GM04503 (cell line): ENCODE results near the gene POLN.

Experiments
- DNase-seq: peaks from one replicate; pipeline ENCODE4 v3.0.0-alpha.2; 2012; ENCODE audit warnings: low read depth

POLN gene

DNA sequence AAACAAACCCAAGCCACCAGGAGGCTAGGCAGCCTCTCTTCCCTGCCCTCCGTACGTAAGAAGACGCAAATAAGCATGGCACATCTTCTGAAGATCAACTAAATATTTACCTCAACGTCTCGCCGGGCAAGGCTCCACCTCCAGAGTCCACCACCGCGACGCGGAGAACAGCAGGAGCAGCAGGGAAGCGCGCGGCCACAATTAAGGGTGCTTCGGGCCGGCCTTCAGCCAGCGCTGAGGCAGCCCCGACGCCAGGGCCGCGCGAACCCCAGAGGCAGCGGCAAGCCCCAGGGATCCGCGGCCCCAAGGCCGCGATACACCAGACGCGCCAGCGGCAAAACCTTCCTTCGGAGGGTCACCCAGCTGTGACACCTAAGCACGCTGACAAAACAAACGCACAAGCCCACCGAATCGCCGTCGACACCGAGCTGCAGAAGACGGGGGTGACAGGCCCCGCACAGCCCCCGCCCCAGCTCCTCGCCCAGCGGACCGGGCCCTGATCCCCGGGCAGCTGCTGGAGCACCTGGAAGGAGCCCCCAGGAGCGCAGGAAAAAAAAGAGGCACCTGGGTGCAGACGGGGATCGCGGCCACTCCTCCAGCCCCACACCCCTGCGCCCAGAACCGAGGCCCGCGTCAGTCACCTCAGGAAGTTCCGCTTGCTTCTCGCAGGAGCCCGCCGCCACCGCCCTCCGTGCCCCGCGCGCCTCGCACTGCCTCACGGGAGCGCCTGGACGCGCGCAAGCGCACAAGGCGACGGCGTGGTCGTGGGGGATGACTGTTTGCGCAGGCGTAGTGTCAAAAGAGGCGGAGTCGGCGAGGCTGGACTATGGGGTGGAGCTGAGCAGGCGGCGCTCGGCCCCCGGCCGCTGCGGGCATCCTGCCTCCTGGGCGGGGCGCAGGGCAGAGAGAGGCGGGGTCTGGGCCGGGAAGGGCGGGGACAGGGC, at the start of gene POLN, which contains the start of gene HAUS3:
POLN (minus strand) TSS at position 712 of the 944 bp plus-strand sequence. CDS start 12,890 bp downstream, outside the sequence.
HAUS3 (minus strand) TSS at position 712 of the 944 bp plus-strand sequence. CDS start 1,175 bp downstream, outside the sequence.
- DNase-seq = peak; percentile 78

DNA sequence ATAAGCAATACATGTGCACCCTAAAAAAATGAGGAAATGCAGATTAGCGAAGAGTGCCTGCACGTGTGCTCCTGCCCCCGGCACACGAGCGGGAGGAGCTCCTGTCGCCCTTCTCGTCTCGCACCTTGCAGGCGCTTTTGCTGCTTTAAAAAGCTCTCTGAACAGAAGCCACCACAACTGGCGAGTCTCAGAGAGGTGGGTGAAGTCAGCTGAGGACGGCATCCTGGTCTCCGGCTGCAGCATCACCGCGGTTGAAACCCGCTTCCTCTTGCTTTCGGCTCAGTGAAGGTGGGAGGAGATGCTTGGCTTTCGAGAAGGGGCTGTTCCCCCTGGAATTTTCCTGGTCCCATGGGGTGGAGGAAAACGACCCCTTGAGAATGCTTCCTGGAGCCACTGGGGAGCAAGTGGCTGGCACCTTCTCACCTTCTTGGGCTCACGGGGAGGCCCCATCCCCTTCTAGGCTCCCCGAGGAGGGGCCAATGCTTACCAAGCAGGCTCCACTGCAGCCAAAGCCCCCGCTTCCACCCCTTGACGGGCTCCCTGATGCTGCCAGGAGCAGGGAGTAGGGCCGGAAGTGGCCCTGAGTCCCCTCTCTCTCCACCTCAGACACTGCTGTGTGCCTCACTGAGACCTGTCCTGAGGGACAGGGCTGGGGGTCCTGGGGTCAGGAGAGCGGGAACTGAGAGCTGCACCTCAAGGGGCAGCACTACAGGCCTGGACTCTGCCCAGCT, 49.2 kb upstream of the POLN start:
- no peak for DNase-seq

DNA sequence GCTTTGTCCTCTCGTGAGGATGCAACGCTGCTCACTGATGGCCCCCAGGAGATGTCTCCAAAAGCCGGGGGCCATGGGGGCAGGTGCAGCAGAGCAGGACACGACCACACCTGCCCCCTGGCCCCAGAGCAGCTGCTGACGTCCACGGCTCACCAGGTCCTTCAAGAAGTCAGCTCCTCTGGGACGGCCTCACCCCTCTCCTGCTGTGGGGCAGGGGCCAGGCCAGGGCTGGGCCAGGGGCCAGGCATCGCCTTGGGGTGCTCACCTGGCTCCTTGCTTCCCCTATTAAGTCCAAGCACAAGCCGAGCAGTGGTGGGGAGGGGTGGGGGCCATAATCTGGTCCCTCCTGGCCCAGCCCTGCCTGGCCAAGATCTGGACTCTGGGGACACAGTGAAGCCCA, 48.6 kb upstream of the POLN start:
- no peak for DNase-seq

DNA sequence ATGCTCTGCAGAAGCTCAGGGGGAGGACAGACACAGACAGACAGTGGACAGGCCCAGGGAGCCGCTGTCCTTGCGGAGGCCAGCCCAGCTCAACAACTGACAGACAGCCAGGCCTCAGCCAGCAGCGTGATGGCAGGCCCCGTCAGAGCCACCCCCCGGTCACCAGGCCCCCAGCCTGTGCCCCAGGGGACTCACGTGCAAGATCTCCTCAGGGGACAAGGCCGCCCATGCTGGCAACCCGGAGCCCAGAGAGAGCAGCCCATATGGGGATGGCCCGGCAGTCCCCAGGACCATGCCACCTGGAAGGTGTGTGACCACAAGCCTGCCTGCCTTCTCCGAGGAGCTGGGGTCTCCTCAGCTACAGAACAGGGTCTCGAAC, 48.0 kb upstream of the POLN start:
- DNase-seq = no peak

DNA sequence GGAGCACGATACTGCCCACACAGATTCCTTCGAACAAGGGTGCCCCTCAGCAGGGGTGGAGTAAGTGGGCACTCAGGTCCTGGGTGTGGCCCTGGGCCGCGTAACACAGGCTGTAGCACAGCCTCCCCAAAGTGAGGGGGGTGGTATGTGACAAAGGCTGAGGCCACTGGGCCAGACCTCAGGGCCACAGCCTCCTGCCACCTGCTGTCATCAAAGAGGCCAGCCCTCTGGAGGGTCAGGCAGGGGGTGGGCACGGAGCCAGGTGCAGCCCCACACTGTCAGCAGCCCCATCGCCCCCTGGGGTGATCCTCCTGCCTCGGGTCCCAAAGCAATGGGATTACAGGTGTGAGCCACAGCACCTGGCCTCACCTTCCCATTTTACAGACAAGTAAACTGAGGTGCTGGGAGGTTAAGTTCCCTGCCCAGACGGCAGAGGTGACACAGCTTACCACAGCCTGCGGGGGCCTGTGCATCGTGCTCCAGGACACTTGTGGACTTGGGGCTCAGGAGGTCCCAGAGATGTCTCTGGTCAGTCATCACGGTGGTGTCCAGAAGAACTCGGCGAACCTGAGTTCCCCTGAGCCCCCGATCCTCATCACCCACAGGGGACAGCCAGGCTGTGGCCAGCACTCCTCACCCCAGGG, 47.5 kb upstream of the POLN start:
- DNase-seq = no peak

DNA sequence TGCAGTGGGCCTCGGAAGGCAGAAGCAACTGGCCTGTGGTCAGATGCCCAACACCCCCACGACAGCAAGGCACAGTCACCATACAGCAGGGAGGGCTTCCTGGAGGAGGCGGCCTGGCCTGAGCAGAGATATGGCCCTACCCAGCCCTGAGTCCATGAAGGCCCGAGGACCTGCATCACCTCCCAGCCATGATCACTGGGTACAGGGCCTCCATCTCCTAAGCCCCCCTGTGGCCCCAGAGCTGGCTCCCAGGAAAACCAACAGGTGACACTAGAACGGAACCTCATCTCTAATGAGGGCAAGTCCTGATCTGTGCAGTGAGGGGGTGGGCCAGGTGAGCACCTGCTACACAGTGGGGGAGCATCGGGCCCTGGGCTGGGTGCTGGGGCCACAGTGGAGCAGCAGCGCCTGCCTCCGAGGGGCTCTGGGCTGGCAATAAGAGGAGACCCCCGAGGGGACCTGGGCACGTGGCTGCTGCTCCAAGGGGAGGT, 46.2 kb upstream of the POLN start:
- no peak for DNase-seq

DNA sequence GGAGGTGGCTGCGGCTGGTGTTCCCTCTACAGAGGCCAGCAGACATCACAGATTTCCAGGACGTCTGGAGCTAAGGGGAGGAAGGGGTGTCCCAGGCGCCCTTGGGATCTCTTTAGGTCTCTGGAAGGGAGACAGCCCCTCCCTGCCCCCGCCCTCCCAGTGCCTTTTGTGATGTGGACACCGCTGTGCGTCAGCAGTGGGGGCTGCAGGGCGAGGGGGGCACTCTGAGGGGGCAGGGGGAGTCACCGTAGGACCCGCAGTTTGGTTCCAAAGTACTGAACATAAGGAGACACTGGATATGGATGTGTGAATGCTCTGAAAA, 45.6 kb upstream of the POLN start:
- DNase-seq = no peak

DNA sequence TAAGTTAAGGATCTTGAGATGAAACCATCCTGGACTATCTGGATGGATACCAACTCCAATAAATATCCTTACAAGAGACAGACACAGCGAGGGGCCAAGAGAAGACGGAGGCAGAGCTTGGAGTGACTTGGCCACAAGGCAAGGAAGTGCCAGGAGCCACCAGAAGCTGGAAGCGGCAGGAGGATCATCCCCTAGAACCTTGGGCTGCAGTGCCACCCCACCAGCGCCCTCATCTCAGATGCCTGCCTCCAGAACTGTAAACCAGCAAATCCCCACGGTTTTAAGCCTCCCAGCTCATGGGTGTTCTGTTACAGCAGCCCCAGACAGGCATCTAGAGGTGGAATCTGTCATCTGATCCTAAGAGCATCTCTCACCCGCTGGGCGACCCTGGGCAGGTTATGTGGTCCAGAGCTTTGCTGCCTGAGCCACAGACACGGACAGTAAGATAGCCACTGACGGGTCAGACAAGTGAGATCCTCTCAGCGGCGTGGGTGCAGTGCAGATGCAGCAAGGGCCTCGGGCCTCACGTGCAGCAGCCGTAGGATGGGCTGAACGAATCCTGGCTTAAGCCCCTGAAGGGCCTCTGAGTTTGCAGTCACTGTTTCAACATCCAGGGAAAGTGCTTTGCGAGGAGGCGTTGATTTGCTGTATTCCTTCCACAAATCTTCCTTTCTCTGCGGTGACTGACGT, 45.1 kb upstream of the POLN start:
- no peak for DNase-seq

DNA sequence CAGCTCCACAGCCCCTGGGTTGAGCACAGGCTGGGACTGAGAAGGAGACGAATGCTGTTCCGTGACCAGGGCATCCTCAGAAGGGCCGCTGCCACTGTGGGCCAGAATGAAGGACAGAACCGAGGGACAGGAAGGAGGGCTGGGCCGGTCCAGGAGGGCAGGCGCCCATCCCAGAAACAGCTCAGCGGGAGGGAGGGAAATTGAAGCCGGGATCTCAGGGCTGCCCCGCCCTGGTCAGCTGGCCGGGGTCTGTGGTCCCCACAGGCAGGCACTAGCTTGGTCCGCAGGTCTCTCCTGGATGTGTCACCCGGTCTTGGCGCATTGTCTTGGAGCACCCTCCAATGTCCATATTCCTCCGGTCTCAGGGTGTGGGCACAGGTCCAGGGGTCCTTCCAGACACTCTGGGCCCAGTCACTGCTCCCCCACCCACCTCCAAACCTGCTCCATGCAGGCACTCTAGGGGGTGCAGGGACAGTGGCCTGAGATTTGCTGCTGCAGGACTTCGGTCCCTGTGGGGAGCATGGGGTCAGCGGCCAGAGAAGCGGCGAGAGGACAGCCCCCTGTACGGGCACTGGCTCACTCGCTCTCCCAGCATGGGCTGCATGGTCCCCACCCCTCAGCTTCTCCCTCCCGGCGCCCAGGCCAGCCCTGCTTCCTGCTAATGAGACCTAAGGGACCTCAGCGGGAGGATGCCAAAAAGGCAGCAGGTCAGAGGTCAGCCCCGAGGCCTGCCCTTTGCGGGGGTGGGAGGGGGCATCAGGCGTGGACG, 43.9 kb upstream of the POLN start:
- DNase-seq = no peak

DNA sequence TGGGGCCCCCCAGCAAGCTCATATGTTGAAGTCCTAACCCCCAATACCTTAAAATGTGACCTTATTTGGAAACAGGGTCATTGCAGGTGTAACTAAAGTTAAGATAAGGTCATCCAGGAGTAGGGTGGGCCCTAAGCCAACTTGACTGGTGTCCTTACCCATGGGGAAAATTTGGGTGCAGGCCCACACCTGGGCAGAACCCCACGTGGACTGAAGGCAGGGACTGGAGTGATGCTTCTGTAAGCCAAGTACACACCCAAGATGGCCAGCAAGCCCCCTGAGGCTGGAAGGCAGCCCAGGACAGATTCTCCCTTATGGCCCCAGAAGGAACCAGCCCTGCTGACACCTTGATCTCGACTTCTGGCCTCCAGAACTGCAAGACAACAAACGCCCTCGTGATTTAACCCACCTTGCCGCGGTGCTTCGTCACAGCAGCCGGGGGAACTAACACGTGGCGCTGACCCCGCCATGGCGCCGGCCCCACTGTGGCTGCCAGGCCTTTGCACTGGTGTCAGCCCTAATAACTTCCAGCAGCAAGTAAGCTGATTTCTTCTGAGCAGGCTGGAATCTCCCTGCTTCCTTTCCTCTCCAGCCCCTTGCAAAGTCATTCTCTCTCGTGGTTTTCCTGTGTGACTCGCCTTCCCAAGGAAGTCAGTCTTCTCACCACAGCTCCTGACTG, 43.2 kb upstream of the POLN start:
- DNase-seq = no peak

DNA sequence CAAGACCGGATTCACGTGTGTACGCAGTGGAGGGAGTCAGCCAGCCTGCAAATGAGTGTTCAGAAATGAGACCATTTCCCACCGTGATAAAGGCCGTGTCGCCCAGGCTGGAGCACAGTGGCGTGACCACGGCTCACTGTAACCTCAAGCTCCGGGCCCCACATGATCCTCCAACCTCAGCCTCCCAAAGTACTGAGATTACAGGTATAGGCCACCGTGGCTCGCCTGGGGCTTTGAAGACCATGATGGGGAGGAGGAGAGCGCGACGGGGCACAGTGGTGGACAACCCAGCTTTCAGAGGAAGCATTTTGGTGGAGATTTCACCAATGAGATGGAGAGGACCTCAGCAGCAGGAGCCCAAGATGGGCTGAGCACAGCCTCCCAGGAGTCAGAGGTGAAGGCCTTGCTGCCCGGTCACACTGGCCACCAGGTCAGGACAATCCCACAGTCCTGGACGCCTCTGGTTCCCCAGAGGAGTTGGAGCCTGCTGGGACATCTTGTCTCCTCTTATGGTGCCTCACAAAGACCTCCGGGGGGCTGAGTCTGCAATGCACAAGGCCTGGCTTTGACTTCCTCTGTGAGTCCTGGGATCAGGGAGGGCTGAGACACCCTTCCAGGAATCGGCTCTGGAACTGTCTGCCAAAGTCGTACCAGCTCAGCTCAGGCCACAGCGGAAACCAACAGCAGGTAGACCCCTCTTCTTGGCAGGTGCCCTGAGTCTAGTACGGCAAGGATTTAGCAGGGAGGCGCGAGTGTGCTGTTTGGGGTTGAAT, 42.4 kb upstream of the POLN start:
- DNase-seq = no peak

DNA sequence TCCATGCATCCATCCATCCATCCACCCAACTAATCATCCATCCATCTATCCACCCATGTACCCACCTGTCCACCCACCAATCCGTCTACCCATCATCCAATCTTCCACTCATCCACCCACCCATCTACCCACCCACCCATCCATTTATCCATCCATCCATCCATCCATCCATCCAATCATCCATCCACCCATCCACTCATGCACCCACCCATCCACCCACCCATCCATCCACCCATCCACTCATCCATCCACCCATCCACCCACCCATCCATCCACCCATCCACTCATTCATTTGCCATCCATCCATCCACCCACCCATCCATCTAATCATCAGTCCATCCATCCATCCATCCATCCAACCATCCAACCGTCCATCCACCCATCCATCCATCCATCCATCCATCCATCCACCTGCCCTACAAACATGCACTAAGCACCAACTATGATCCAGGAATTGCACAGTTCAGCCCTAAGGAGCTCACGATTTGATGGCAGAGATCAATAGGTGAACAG, 41.3 kb upstream of the POLN start:
- no peak for DNase-seq

DNA sequence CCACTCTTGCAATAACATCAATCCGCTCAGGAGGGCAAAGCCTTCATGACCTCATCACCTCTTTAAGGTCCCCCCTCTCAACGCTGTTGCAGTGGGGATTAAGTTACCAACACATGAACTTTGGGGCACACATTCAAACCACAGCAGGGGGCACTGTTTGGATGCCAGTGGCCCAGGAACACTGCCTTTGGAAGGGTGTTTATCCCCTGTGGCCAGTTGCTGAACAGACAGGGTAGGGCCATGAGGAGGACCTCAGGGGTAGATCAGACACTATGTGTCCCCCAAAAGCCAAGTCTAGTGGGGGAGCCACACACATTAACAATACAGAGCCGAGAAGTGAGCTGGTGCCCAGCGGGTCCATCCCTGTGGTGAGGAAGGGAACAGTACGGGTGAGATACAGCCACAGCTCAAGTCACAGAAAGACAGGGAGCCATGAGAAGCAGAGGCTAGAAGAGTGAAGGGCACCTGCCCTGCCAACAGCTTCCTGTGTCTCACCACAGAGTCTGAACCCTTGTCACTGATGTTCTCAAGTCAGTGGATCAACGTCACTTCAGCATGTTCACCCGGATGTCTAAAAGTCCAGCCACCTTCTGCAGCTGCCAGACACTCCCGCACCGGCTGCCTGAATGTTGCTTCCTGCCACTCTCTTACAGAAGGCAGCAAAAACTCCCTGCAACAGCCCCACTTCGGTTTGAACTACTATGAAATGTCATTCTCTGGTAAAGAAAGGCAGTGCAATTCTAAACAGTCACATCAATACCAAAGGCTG, 39.8 kb upstream of the POLN start:
- no peak for DNase-seq

DNA sequence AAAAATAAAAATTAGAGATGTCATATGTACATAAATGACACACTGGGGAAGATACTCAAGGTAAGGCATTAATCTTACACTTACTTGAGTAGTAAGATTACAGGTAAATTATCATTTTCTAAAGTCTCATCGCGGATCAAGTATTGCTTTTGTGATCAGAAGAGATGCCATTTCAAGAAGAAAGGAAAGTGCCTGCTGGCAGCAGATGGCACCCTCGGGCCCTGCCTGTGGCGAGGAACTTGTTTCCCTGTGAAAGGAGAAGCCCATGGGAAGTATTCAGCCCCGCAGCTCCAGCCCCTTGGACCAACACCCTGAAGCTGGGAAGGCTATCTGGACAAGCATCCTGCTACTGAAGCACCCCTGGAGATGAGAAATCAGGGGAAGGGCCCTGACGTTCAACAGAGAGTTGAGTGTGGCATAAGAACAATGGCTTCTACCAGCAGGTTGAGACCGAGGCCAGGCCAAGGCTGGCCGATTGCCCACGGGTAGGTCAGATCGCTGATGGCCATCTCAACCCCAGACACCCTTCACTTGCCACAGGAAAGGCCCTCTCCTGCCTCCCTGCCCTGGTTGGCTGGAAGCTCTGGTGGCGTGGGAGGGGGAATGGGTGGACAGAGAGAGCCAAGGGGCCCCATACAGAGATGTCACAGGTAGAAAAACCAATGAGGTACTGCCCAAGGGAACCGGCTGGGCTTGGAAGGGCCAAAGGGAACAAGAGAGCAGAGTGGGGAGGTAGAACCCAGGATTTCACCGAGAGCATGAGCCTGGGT, 38.8 kb upstream of the POLN start:
- no peak for DNase-seq

DNA sequence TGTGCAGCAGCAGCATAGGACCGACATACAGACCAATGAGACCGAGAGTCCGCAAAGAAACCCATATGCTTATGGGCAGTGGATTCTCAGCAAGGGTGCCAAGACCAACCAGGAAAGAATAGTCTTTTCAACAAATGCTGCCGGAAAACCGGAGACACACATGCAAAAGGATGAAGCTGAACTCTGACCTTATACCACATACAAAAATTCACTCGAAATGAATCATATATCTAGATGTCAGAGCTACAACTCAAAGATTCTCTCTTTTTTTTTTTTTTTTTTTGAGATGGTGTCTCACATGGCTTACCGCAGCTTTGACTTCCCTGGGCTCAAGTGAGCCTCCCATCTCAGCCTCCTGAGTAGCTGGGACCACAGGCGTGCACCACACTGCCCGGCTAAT, 36.0 kb upstream of the POLN start:
- DNase-seq = no peak

DNA sequence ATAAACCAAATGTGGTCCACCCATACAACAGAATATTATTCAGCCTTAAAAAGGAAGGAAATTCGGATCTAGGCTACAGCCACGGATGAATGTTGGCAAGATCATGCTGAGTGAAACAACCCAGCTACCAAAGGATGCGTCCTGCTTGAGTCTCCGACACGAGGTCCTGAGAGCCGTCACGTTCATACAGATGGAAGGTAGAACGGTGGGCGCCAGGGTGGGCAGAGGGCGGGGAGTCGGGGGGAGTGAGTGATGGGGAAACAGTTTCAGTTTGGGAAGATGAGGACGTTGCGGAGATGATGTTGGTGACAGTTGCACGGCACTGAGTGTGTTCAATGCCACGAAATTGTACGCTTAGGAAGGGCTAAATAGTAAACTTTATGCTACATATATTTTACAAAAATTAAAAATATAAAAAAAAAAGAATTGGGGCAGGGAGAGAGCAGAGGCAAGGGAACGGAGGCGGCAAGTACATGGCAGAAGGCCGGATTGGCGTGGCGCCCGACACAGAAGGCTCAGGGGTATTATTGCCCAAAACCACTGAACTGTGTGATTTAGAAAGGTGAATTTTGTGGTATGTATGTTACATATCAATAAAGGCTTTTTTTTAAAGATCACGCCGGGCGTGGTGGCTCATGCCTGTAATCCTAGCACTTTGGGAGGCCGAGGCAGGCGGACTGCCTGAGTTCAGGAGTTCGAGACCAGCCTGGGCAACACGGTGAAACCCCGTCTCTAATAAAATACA, 34.8 kb upstream of the POLN start:
- no peak for DNase-seq

DNA sequence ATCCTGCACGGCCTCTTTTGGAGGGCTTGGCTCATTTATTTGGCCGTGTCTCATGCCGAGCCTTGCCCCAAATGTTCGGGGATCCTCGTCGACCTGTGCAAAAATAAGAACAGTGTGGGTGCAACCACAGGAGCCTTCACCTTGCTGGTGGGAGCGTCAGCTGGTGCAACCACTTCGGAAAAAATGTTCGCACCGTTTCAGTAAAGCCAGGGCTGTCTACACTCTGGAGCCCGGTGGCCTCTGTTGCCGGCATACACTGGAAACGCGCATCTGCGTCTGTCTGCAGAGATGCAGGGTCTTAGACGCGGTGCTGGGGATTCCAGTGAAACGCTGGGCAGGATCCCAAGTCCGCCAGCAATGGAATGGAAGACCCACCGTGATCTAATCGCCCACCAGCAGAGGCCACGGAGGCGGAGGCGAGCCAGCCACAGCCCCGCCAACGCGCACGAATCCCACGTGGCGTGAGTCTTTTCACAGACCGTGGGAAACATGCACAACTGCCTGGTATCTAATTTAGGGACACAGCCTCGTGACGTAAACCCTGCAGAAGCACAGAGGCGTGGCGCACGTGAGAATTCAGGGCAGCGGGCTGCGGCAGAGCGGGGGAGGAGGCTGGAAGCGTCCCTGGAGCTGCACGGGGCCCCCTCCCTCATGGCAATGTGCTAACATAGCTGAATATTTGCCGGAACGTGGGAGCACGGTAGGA, 33.8 kb upstream of the POLN start:
- DNase-seq = no peak
